IMR-90 (cell line): ENCODE results near the gene COX7C. TPM values are rescaled to one million over a fixed set of nuclear protein-coding genes. Genes with fewer than 3 reads are reported as not detected.
"Not testable (repeated sequence)": the region's sequence is repeated elsewhere in the genome, so short reads cannot be mapped to it uniquely, and the experiment has no call there.

ENCODE experiments used
- ATAC-seq: fragments of 200-7000 bp; cut with Tn5 transposase; 2 replicates; pipeline ENCODE4 v1.9.1; 2020; ENCODE audit warnings: low read depth, mild to moderate bottlenecking, moderate library complexity
- BruUV-seq: library from RNA; stranded (reverse); fragments of 400-500 nt; replicated peaks from 2 replicates; lab custom pipeline; 2021; lab: Mats Ljungman, UMichigan
- CTCF ChIA-PET: fragments of 300-600 bp; formaldehyde crosslinking; extraction: SDS; loops from one replicate; lab custom pipeline; 2021; ENCODE audit warnings: antibody characterized with exemption; lab: Yijun Ruan, JAX
- POLR2A ChIA-PET: fragments of 300-600 bp; sonication (Branson Sonifier 250); formaldehyde crosslinking; loops from one replicate; lab custom pipeline; 2022; ENCODE audit warnings: antibody characterized with exemption; ENCODE audit not compliant: unreplicated experiment; lab: Charles Lee
- DNase-seq: peaks from one replicate; pipeline ENCODE4 v3.0.0; 2013
- H2AFZ ChIP-seq: replicated peaks from 2 replicates; pipeline ENCODE3; 2013; ENCODE audit warnings: low read length, mild to moderate bottlenecking; ENCODE audit not compliant: poor library complexity
- H2AK5ac ChIP-seq: 2 replicates; pipeline ENCODE4 v1.6.1; 2013; ENCODE audit warnings: low read depth, low read length, inconsistent platforms
- H2AK9ac ChIP-seq: replicated peaks from 2 replicates; pipeline ENCODE3; 2013; ENCODE audit warnings: mild to moderate bottlenecking, low read depth, low read length, moderate library complexity; ENCODE audit not compliant: poor library complexity
- H2BK120ac ChIP-seq: 2 replicates; pipeline ENCODE4 v1.6.1; 2013; ENCODE audit warnings: low read depth, low read length, inconsistent platforms
- H2BK15ac ChIP-seq: 3 replicates; pipeline ENCODE4 v1.6.1; 2013; ENCODE audit warnings: low read depth, low read length, inconsistent platforms
- H2BK20ac ChIP-seq: 2 replicates; pipeline ENCODE4 v1.6.1; 2013; ENCODE audit warnings: low read depth, mild to moderate bottlenecking, inconsistent platforms, low read length, moderate library complexity
- H2BK5ac ChIP-seq: 2 replicates; pipeline ENCODE4 v1.6.1; 2013; ENCODE audit warnings: mild to moderate bottlenecking, low read depth, low read length, inconsistent platforms; ENCODE audit not compliant: poor library complexity, severe bottlenecking
- H3K14ac ChIP-seq: replicated peaks from 2 replicates; pipeline ENCODE4 v1.6.1; 2013; ENCODE audit warnings: low read depth, low read length, inconsistent platforms
- H3K18ac ChIP-seq: 2 replicates; pipeline ENCODE4 v1.6.1; 2013; ENCODE audit warnings: low read depth, low read length, control low read depth
- H3K23ac ChIP-seq: 2 replicates; pipeline ENCODE4 v1.6.1; 2013; ENCODE audit warnings: low read depth, low read length, inconsistent platforms
- H3K27ac ChIP-seq: 2 replicates; pipeline ENCODE4 v1.5.1; 2013; ENCODE audit warnings: mild to moderate bottlenecking, control low read depth, low read length; ENCODE audit not compliant: insufficient read depth
- H3K27me3 ChIP-seq: 2 replicates; pipeline ENCODE4 v1.6.1; 2013; ENCODE audit warnings: low read length; ENCODE audit not compliant: control insufficient read depth, insufficient read depth
- H3K36me3 ChIP-seq: 2 replicates; pipeline ENCODE4 v1.6.1; 2013; ENCODE audit warnings: low read length, mixed read lengths; ENCODE audit not compliant: control insufficient read depth, insufficient read depth
- H3K4ac ChIP-seq: 2 replicates; pipeline ENCODE4 v1.6.1; 2013; ENCODE audit warnings: low read depth, low read length, inconsistent platforms
- H3K4me1 ChIP-seq: 2 replicates; pipeline ENCODE4 v1.6.1; 2013; ENCODE audit warnings: low read length, mixed read lengths; ENCODE audit not compliant: control insufficient read depth, insufficient read depth
- H3K4me2 ChIP-seq: 2 replicates; pipeline ENCODE4 v1.6.1; 2013; ENCODE audit warnings: low read depth, mild to moderate bottlenecking, control low read depth, low read length, moderate library complexity
- H3K4me3 ChIP-seq: 2 replicates; pipeline ENCODE4 v1.5.1; 2013; ENCODE audit warnings: low read depth, mild to moderate bottlenecking, control low read depth, low read length, moderate library complexity; ENCODE audit not compliant: insufficient read depth
- H3K56ac ChIP-seq: 2 replicates; pipeline ENCODE4 v1.6.1; 2013; ENCODE audit warnings: low read length, inconsistent platforms; ENCODE audit not compliant: insufficient read depth; ENCODE audit errors: extremely low read depth
- H3K79me1 ChIP-seq, 2 experiments: 2 replicates each; pipeline ENCODE4 v1.6.1; 2013; ENCODE audit warnings: low read length in 2 of 2, inconsistent platforms in 1 of 2, low read depth in 1 of 2
- H3K9ac ChIP-seq: 2 replicates; pipeline ENCODE4 v1.6.1; 2013; ENCODE audit warnings: low read depth, low read length, control low read depth
- H3K9me1 ChIP-seq: 2 replicates; pipeline ENCODE4 v1.6.1; 2013; ENCODE audit warnings: low read length, inconsistent platforms; ENCODE audit not compliant: insufficient read depth
- H3K9me3 ChIP-seq: 2 replicates; pipeline ENCODE4 v1.6.1; 2013; ENCODE audit warnings: low read length; ENCODE audit not compliant: control insufficient read depth, insufficient read depth
- H4K20me1 ChIP-seq: 2 replicates; pipeline ENCODE4 v1.6.1; 2013; ENCODE audit warnings: low read length, inconsistent platforms; ENCODE audit not compliant: insufficient read depth
- H4K5ac ChIP-seq: 2 replicates; pipeline ENCODE4 v1.6.1; 2013; ENCODE audit warnings: mild to moderate bottlenecking, low read depth, low read length, control low read depth
- H4K8ac ChIP-seq, 2 experiments: 2 replicates each; pipeline ENCODE4 v1.6.1; 2013; ENCODE audit warnings: low read depth in 2 of 2, low read length in 2 of 2, control low read depth in 1 of 2, inconsistent platforms in 1 of 2
- H4K91ac ChIP-seq: 2 replicates; pipeline ENCODE4 v1.6.1; 2013; ENCODE audit warnings: low read depth, low read length, inconsistent platforms; ENCODE audit not compliant: insufficient read depth
- WGBS, 2 experiments: methylation state at CpG; one replicate each; pipeline versions ENCODE4 v1.1.5 to v1.1.7; 2013; ENCODE audit warnings: missing lambda C conversion rate in 2 of 2; ENCODE audit not compliant: insufficient read length in 1 of 2; ENCODE audit errors: extremely low coverage in 2 of 2; 5-methylcytosine and 5-hydroxymethylcytosine counted together
- dilution Hi-C: fragments of 300-500 bp; cut with HindIII; formaldehyde crosslinking; loops from one replicate; pipeline ENCODE4 v1.14.3; 2018; ENCODE audit warnings: low sequenced_read_pairs; ENCODE audit not compliant: unreplicated experiment
- in situ Hi-C: fragments of 300-500 bp; cut with MboI; formaldehyde crosslinking; loops from 3 replicates; pipeline ENCODE4 v1.14.3; 2019; ENCODE audit warnings: low sequenced_read_pairs, inconsistent platforms, mixed read lengths
- intact Hi-C: fragments of 100-400 bp; cut with micrococcal nuclease; formaldehyde crosslinking; loops from 2 replicates; pipeline ENCODE4 v1.10.0; 2022
- polyA plus RNA-seq, 3 experiments: library from polyadenylated mRNA; depleted of rRNA; stranded (reverse); fragments of >200 nt; gene quantifications; 2 replicates each; pipeline ENCODE4 v1.2.3, GENCODE V29; 2012; ENCODE audit warnings: low replicate concordance in 1 of 3
- total RNA-seq: library from RNA; depleted of rRNA; stranded (reverse); fragments of >200 nt; gene quantifications from 2 replicates; pipeline ENCODE4 v1.2.3, GENCODE V29; 2012

COX7C gene
- total and polyA plus RNA-seq, 2 of the 4 experiments (the other 2 are of a cell fraction), result 91.4 to 564 TPM

- no CpG with 5 or more reads among the region's 12 CpGs for WGBS, 2 experiments
- H3K4me1 ChIP-seq, H2BK15ac ChIP-seq, H3K4me2 ChIP-seq, H3K14ac ChIP-seq, H3K36me3 ChIP-seq, ATAC-seq, H3K23ac ChIP-seq, H3K27ac ChIP-seq, POLR2A ChIA-PET, H2AK9ac ChIP-seq, H3K79me1 ChIP-seq, H4K5ac ChIP-seq, H3K4me3 ChIP-seq, H3K56ac ChIP-seq, H4K91ac ChIP-seq, H3K18ac ChIP-seq, dilution Hi-C loops, DNase-seq, H3K9me1 ChIP-seq, intact Hi-C loops, H3K9me3 ChIP-seq, H4K20me1 ChIP-seq, H2BK20ac ChIP-seq, H3K9ac ChIP-seq, H3K4ac ChIP-seq, H2BK5ac ChIP-seq, CTCF ChIA-PET, BruUV-seq, H2BK120ac ChIP-seq, H4K8ac ChIP-seq, H2AFZ ChIP-seq, H2AK5ac ChIP-seq, H3K27me3 ChIP-seq, in situ Hi-C loops: not testable (repeated sequence)
Observed at GRCh38 chr5:86571109-86571508, 46.6 kb upstream of the COX7C start.
